Measurements from ENCODE around the gene CCPG1.

The CCPG1 gene

GRCh38 chr15:55318588-55319494, 89.3 kb downstream of the CCPG1 start, which contains the start of the genes PIGB and PIGBOS1:
Gene PIGB (plus strand): TSS chr15:55319222. CDS start chr15:55319251, 29 bp downstream.
Gene PIGBOS1 (minus strand): TSS chr15:55319123. CDS start chr15:55317792, 1,331 bp downstream.
- peak; percentile 47 for DNase-seq (ENCODE audit: low read depth)

All from stimulated activated CD8-positive, alpha-beta memory T cell treated with anti-CD3 and anti-CD28 coated beads, Interleukin-15, amount 100 ng/mL, for 24 hours (primary cell).